ENCODE data around the gene NHS. TPM values are rescaled to one million over a fixed set of nuclear protein-coding genes. Genes with fewer than 3 reads are reported as not detected.

Gene NHS
- total RNA-seq (2022): 14.7 and 19.5 TPM in 2 replicates
- percentile 76 among the genes with signal in this experiment for Bru-seq, nascent RNA
- BruChase-seq, experiment 1, labeled RNA remaining after a 6-hour chase: percentile 78 among the genes with signal in this experiment
- percentile 86 among the genes with signal in this experiment for BruChase-seq, experiment 2, labeled RNA remaining after a 2-hour chase
- long read RNA-seq, partial matches to known transcripts: 0 of 3 reads
- long read RNA-seq, other reads (novel, unspliced or antisense): 3 of 3 reads

- Mint-ChIP-seq H3K9me3 (ENCODE audit: low read depth, unreplicated experiment) (no peaks in the 10 kb centered on the region), H3K27me3 (ENCODE audit: unreplicated experiment) (no peaks in the 10 kb centered on the region), H3K4me1 (ENCODE audit: low read depth, unreplicated experiment) (peaks cover 21% of the 10 kb centered on the region), H3K4me3 (ENCODE audit: low read depth, unreplicated experiment) (peak within 1 kb of the TSS; percentile 87), H3K27ac (ENCODE audit: unreplicated experiment) (peak within 1 kb of the TSS; percentile 60), H3K36me3 (ENCODE audit: insufficient read depth, unreplicated experiment) (peaks cover 37% of the 10 kb centered on the region)
- DNase-seq: peak; percentile 84
- no TSS peak for BruUV-seq (replicated peaks)
- TF ChIP-seq CTCF (IDR thresholded peaks at IDR 0.05; ENCODE audit: unreplicated experiment): peak; percentile 64
- CTCF ChIA-PET: no interaction called here
- intact Hi-C loops (cut with micrococcal nuclease; ENCODE audit: unreplicated experiment): loop anchor here (1.0 to 5.0 kb wide), 3 partner anchors 132 to 218 kb away; no protein-coding TSS in a partner anchor
These were observed at the start of gene NHS for GRCh38 chrX:17374619-17375366. Gene NHS (plus strand): TSS chrX:17375200. CDS start chrX:17375758, 558 bp downstream.

- Mint-ChIP-seq H3K4me1 (ENCODE audit: low read depth, unreplicated experiment) (no peaks in the 10 kb centered on the region), H3K36me3 (ENCODE audit: insufficient read depth, unreplicated experiment) (no peaks in the 10 kb centered on the region), H3K4me3 (ENCODE audit: low read depth, unreplicated experiment) (no peak overlapping the region), H3K9me3 (ENCODE audit: low read depth, unreplicated experiment) (no peaks in the 10 kb centered on the region), H3K27ac (ENCODE audit: unreplicated experiment) (no peak overlapping the region), H3K27me3 (ENCODE audit: unreplicated experiment) (no peaks in the 10 kb centered on the region)
- no peak for TF ChIP-seq CTCF (IDR thresholded peaks at IDR 0.05; ENCODE audit: unreplicated experiment)
- CTCF ChIA-PET: no interaction called here
- no peak for DNase-seq
- intact Hi-C loops (cut with micrococcal nuclease; ENCODE audit: unreplicated experiment): no loop called here
- BruUV-seq (replicated peaks): no TSS peak
These were observed 46.2 kb upstream of the NHS start for GRCh38 chrX:17328837-17329236.

- Mint-ChIP-seq H3K4me3 (ENCODE audit: low read depth, unreplicated experiment) (no peak overlapping the region), H3K36me3 (ENCODE audit: insufficient read depth, unreplicated experiment) (no peaks in the 10 kb centered on the region), H3K4me1 (ENCODE audit: low read depth, unreplicated experiment) (no peaks in the 10 kb centered on the region), H3K27ac (ENCODE audit: unreplicated experiment) (no peak overlapping the region), H3K27me3 (ENCODE audit: unreplicated experiment) (no peaks in the 10 kb centered on the region), H3K9me3 (ENCODE audit: low read depth, unreplicated experiment) (no peaks in the 10 kb centered on the region)
- CTCF ChIA-PET: no interaction called here
- BruUV-seq (replicated peaks): no TSS peak
- intact Hi-C loops (cut with micrococcal nuclease; ENCODE audit: unreplicated experiment): no loop called here
- no peak for TF ChIP-seq CTCF (IDR thresholded peaks at IDR 0.05; ENCODE audit: unreplicated experiment)
- DNase-seq: no peak
These were observed 38.6 kb upstream of the NHS start for GRCh38 chrX:17336377-17336776.

- TF ChIP-seq CTCF (IDR thresholded peaks at IDR 0.05; ENCODE audit: unreplicated experiment): no peak
- H3K4me1 Mint-ChIP-seq (ENCODE audit: low read depth, unreplicated experiment): peaks cover 14% of the 10 kb centered on the region
- no peak overlapping the region for H3K4me3 Mint-ChIP-seq (ENCODE audit: low read depth, unreplicated experiment)
- no peaks in the 10 kb centered on the region for H3K36me3 Mint-ChIP-seq (ENCODE audit: insufficient read depth, unreplicated experiment)
- H3K9me3 Mint-ChIP-seq (ENCODE audit: low read depth, unreplicated experiment): peaks cover 3% of the 10 kb centered on the region
- CTCF ChIA-PET: no interaction called here
- intact Hi-C loops (cut with micrococcal nuclease; ENCODE audit: unreplicated experiment): no loop called here
- H3K27me3 Mint-ChIP-seq (ENCODE audit: unreplicated experiment): no peaks in the 10 kb centered on the region
- H3K27ac Mint-ChIP-seq (ENCODE audit: unreplicated experiment): no peak overlapping the region
- DNase-seq: no peak
- BruUV-seq (replicated peaks): no TSS peak
These were observed 19.0 kb upstream of the NHS start for GRCh38 chrX:17355976-17356375.

Measured in Calu3 (cell line).